Jurkat, Clone E6-1 (cell line): ENCODE data around the gene CHID1.

Experiments used
- DNase-seq: peaks from one replicate; pipeline ENCODE4 v3.0.0-alpha.2; 2011; ENCODE audit warnings: low read depth, low spot score
- H3K4me3 ChIP-seq: 2 replicates; pipeline ENCODE4 v1.5.1; 2011; ENCODE audit warnings: mild to moderate bottlenecking, low read length, control low read depth, moderate library complexity

The CHID1 gene

DNA sequence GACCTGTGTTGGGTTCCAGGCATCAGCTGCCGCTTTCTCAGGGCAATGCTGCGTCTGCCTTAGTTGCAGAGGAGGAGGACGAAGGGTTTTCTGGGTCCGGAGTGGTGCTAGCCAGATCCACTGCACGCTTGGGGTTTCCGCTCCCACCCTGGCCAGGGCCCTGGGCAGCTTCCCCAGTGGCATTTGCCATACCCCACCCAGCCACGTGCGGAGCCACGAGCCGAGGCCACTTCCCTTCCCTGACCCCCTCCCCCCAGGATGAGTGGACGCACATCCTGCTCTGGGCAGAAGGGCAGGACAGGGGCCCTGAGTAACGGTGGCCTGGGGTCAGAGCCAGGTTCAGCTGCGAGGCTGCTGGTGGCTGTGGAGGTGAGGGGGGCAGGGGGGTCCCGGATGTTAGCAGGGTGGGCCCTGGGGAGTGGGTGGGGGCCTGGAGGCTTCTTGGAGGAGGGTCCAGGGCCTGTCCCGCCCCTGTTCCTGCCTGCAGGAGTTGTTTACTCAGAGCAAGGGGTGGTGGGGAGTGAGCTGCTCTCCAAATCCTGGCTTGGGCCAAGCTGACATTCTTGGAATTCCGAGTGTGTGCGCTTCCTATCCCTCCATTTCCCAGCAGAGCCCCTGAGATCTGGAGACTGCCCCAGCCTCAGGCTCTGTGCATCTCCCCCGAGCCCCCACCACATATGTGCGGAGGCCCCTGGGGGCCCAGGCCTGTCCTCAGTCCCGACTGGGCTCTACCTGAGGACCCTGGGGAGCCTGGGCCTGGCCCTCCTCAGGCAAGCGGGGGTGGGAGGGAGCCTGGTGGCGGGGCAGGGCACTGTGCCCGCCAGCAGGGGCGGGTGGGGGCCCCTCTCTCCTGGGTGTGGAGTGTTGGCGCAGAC lies 66.6 kb downstream of the CHID1 start:
- no peak for DNase-seq
- H3K4me3 ChIP-seq = peak overlapping the region; percentile 92

DNA sequence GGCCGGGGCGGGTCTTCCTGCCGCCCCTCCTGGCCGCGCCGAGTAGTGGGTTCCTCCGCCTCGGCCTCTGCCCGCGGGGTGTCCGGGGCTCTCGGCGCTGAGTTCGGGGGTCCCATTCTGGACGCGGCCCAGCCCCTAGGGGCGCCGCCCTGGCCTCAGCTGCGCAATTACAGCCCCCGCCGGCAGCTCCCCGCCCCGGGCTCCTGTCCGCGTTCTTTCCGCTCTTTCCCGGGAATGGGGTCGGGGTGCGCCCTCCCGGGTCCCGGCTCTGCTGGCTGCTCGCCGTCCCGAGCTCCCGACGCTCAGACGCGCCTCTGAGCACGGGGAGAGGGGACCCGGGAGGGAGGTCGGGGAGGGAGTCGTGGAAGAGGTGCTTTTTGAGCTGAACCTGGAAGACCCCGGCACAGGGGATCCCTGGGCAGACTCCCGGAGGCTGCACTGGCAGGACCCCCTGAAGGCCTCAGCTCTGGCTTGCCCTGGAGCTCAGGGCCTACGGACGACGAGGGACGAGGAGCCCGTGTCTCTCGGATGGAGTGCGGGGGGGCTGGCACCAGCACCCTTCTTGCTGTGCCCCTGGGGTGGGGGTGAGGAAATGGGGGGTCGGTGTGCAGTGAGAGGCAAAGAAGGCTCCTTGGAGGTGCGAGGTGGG lies 67.4 kb downstream of the CHID1 start:
- peak overlapping the region; percentile 92 for H3K4me3 ChIP-seq
- no peak for DNase-seq

DNA sequence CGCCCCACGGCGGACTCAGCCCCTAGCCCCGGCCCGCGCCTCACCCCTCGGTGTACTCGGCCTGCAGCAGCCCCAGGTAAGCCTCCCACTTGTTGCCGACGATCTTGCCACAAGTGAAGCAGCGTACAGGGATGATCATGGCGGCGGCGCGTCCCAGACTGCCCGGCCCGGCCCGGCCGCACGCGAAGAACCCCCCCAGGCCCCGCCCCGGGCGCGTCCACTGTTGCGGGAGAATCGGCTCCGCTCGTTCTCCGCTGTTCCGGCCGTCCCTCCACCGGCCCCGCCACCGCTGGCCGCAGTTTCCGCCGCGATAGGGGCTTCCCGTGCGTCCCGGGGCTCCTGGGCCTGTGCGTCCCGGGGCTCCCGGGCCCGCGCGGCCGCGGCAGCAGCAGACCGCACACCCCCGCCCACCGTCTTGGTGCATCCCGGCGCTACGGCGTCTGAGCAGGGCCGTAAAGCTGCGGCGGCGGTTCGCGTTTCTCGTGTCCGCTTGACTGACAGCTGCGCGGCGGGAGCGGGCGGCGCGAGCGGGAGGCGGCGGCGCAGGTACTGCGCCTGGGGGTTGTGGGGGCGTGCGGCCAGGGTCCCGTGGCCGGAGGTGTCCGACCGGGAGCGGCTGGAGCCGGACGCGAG lies 68.1 kb downstream of the CHID1 start, which contains the start of the genes POLR2L and TSPAN4:
Gene POLR2L, minus strand, starts transcription at position 160 of the 633 bp plus-strand sequence. Its CDS starts 21 bp downstream, at position 139.
Gene TSPAN4, plus strand, starts transcription at position 483 of the 633 bp plus-strand sequence. CDS start 7,453 bp downstream, outside the sequence.
- peak; percentile 78 for DNase-seq
- peak within 1 kb of the TSS; percentile 92 for H3K4me3 ChIP-seq

DNA sequence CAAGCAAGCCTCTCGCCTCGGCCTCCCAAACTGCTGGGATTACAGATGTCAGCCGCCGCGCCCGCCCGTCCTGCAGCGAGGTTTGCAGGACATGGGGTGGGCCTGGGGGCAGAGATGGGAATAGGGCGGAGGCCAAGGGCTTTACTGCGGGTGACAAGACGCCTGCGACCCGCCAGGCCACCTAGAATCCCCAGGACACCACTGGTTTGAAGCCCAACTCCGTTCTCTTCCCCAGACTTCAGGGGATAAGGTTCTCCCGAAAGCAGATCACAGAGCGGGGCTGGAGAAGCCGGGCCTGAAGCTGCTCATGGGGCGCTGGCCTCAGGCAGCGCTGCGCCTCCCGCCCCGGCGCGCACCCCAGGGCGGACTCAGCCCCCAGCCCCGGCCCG lies 68.6 kb downstream of the CHID1 start:
- DNase-seq = no peak
- peak overlapping the region; percentile 92 for H3K4me3 ChIP-seq

DNA sequence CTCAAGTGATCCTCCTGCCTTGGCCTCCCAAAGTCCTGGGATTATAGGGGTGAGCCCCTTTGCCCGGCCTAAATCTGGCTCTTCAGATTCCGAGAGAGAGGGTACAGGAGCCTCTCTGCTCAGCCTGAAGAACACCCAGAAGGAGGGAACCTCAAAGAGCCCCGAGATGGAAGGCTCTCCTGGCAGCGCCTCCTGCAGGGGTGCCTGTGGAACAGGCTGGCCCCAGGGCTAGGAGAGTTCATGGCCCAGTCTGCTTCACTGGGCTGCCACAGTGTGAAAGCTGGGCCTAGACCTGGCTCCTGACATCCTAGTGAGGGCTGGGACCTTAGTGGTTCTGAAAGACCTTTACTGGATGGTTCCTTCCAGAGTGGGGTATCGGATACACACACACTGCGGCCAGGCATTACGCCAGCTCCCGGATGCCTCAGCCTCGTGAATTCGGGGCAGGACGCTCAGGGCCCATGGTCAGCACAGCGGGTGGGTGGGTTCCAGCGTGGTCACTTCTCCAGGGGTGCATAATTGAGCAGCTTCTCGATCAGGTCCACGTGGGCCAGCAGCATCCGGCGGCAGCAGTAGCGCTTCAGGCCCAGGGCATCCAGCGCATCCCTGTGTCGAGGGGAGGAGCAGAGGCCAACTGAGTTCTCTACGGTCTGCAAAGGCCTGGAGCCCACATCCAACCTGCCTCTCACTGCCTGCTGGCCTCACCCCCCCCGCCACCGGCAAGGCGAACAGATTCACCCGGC lies 70.6 kb downstream of the CHID1 start:
- no peak overlapping the region for H3K4me3 ChIP-seq
- no peak for DNase-seq

DNA sequence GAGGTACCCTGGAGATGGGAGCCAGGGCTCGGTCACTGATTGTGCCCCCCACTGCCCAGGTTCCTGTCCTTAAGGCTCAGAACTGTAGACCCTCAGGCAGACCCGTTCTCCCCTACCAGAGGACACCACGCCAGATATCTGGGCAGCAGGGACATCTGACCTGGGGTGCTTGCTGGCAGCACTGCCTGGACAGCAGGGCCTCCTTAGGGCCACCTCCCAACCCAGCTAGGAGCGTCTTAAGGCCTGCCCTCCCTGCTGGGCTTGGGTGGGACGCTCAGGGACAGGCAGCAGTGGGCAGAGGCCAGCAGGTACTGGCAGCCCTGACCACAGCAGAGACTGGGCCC lies 71.4 kb downstream of the CHID1 start:
- no peak for DNase-seq

DNA sequence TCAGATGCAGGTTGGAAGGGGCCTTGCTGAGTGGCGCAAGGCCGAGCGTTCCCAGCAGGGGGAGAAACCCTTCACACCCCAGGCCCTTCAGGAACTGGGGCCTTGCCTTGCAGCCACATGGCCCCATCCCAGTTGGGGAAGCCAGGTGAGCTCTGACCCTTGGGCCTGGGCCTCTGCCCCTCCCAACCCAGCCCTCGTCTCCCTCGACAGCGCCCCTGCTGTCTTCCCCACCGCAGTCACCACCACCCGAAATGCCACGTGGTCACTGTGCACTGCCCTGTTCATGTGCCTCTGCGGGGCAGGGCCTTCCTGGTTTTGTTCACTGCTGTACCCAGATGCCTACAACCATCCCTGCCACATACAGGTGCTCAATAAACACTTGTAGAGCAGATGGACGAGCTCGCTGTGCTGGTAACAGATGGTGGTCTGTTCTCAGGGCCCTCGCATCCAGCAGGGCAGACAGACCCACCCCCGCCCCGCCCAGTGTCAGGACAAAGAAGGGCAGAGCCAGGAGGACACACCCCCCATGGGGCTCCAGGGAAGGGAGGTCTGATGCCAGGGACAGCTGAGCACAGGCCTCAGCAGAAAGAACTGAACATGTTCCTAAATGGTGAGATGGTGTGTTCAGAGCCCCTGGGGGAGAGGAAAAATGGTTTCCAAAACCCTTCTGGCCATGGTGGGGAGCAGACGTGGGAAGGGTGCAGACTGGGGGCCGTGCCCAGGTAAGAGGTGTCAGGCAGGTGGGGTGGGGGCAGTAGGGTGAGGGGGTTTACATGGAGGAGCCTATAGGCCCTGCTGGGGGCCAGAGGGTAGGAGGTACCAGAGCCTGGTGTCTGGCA lies 72.0 kb downstream of the CHID1 start:
- H3K4me3 ChIP-seq = no peak overlapping the region
- DNase-seq = no peak

More for the DNA sequence above, 71.4 kb downstream of the CHID1 start:
- H3K4me3 ChIP-seq = no peak overlapping the region

DNA sequence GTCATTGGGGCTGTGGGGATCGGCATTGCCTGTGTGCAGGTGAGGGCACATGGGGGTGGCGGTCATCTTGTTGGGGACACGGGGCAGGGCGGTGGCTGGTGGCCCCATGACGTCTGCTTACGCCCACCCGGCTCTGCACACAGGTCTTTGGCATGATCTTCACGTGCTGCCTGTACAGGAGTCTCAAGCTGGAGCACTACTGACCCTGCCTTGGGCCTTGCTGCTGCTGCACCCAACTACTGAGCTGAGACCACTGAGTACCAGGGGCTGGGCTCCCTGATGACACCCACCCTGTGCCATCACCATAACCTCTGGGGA lies 72.7 kb downstream of the CHID1 start:
- no peak overlapping the region for H3K4me3 ChIP-seq
- no peak for DNase-seq

DNA sequence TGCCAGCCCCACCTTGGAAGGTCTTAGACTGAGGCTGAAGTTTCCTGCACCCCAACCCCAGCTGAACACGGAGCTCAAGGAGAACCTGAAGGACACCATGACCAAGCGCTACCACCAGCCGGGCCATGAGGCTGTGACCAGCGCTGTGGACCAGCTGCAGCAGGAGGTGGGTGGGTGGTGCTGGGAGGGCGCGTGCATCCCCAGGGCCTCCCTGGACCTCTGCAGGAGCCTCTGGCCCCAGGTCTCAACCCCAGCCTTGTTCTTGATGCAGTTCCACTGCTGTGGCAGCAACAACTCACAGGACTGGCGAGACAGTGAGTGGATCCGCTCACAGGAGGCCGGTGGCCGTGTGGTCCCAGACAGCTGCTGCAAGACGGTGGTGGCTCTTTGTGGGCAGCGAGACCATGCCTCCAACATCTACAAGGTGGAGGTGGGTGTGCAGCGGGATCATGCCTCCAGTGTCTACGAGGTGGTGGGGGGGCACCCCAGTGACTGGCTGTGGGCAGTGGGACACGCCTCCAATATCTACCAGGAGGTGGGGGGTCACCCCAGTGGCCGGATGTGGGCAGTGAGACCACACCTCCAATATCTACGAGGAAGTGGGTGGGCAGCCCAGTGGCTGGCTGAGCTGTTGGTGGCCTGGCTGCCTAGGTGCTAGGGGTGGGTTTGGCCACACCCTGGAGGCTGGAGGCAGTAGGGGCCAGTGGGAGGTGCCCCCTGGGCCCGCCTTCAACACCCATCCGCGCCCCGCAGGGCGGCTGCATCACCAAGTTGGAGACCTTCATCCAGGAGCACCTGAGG lies 73.2 kb downstream of the CHID1 start:
- H3K4me3 ChIP-seq = no peak overlapping the region
- no peak for DNase-seq

DNA sequence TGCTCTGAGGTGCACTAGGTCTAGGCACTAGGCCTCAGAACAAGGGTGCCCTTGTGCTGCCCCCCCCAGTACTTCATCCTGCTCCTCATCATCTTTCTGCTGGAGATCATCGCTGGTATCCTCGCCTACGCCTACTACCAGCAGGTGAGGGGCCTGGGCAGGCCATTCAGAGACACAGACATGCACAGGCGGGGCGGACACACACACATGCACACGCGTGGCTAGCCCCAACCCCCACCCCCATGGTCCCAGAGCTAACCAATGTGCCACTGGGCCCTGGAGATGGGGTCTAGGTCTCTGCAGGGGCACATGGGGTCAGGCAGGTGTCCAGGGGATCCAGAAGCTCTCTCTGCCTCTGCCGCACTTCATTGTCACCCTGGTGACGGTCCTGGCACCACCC lies 73.9 kb downstream of the CHID1 start:
- no peak overlapping the region for H3K4me3 ChIP-seq
- DNase-seq = no peak

DNA sequence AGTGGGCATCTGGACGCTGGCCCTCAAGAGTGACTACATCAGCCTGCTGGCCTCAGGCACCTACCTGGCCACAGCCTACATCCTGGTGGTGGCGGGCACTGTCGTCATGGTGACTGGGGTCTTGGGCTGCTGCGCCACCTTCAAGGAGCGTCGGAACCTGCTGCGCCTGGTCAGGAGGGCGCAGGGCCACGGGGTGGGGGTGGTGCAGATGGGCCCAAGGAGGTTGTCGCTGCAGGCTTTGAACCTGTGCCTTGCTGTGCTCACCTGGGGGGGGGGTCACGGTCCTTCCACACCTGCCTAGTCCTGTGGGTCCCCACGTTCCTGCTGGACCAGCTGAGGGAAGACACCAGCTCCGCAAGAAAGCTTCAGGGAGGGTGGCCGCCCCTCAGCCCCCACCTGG lies 74.3 kb downstream of the CHID1 start:
- DNase-seq = no peak

DNA sequence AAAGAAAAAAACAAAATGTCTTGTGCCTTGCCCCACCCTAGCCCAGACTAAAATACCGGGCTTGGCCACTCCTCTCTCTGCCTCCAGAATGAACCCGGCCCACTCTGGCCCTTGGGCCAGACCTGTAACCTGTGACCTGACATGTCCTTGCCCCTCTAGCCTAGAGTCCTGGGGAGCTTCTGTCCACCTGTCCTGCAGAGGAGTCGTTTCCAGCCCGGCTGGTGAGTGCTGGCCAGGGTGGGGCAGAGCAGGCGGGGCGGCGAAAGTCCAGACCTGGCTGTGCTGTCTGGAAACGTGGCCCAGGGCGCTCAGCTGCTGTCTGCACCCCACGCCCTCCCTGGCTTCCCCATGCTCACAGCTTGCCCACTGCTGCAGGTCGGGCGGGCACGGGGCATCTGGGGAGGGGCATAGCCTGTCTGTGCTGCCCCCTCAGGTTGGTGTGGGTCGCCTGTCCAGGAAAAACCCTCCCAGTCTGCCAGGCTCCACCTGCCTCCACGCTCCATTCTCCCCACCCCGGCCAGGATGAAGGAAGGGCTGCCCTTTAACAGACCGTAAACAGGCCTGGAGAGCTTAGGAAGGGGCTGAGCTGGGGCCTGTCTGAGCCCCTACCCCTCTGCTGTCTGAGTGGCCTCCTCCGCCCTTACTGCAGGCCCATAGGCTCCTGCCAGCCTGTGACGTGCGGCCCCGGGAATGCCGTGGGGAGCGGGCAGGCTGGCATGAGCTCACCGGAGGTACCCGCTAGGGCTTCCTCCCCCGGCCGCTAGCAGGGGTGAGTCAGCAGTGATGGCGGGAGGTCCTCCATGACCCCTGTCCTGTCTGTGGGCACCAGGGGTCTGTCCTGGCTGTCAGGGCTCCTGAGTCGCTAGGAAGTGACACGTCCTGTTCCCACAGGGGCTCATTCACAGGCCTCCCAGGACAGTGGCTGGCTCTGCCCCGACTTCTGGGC lies 76.0 kb downstream of the CHID1 start:
- no peak for DNase-seq
- H3K4me3 ChIP-seq = no peak overlapping the region

More for the DNA sequence above, 74.3 kb downstream of the CHID1 start:
- no peak overlapping the region for H3K4me3 ChIP-seq

DNA sequence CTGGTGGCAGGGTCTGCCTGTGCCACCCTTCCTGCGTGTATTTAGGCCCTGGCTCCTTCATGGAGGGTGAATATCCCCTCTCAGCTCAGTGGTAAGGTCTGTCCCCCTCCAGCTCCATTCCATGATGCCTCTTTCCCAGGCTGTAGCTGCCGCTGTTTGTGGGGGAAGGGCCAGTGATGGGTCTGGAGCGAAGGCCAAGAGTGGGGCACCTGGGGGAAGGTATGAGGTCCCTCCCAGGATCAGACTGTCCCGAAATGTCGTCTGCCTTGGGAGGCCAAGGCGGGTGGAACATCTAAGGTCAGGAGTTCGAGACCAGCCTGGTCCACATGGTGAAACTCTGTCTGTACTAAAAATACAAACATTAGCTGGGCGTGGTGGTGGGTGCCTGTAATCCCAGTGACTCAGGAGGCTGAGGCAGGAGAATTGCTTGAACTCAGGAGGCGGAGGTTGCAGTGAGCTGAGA lies 76.7 kb downstream of the CHID1 start:
- no peak overlapping the region for H3K4me3 ChIP-seq
- no peak for DNase-seq

DNA sequence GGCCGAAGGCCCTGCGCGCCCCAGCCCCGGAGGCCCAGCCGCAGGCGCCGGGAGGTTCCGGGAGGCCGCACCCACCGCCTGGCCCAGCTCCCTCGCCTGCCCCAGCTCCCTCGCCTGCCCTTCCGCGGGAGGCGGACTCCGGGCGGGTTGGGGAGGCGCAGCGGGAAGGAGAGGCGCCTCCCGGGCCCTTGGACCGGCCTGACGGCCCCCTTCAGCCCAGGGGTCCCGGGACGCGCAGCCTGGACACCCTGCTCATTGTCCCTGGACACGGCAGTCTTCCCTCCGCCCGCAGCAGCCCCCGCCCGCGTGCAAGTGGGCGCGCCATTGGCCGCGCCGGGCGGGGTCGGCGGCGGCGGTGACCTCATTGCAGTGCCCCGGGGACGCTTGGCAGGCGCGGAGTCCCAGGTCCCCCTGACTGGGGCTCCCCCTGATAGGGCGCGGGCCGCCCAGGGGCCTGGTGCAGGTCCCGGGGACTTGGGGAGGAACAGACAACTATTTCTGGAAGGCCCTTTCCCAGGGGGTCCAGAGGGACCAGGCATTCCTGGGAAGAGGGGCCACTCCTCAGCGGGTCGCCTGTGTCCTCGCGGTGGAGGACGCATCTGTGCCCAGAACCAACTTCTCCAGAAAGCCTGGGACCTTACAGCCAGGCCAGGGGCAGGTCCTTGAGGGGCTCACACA lies 77.4 kb downstream of the CHID1 start:
- no peak for DNase-seq
- peak overlapping the region; percentile 38 for H3K4me3 ChIP-seq

DNA sequence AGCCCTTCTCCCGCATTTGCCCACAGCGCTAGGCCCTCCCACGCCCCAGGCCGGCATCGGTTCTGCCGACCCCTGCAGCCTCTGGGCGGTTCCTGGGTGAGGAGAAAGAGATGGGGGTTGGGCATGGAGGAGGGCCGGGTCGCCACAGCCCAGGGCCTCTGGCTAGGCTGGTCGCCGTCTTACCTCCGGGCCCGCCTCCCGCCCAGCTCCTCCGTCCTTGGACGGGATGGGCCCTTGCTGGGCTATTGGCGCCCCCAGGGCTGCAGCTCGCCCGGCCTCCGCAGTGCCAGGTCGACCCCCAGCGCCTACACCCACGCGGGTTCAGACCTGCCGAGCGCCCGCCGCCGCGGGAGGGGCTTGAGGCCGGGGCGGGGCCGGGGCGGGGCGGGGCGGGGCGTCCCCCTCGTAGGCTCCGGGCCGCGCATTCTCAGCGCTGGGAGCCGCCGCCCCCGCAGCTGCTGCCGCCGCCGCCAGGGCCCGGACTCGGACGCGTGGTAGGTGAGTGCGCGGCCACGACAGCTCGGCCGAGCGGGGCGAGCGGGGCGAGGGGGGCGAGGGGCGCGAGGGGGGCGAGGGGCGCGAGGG lies 78.0 kb downstream of the CHID1 start, which contains the start of gene CD151:
Gene CD151, plus strand, starts transcription at position 424 of the 585 bp plus-strand sequence. CDS start 3,118 bp downstream, outside the sequence.
- DNase-seq = no peak
- H3K4me3 ChIP-seq = peak within 1 kb of the TSS; percentile 45
